ENCODE results near the gene PTPRS. TPM values are rescaled to one million over a fixed set of nuclear protein-coding genes. Genes with fewer than 3 reads are reported as not detected.

PTPRS gene
- total RNA-seq, 6 experiments from 2014 or later: 6.1 to 39.9 (median 22.1) TPM

GRCh38 chr19:5339198-5339949 lies 1.2 kb downstream of the PTPRS start:
- DNase-seq (no peak), ATAC-seq (no peak)
- H3K27me3 ChIP-seq: peaks cover 3 to 15% of the 10 kb centered on the region in 2 donors
- H3K27ac ChIP-seq: no peak overlapping the region
- H3K9me3 ChIP-seq: no peaks in the 10 kb centered on the region
- peaks cover 0 to 4% (median 0%) of the 10 kb centered on the region in 4 donors for H3K4me1 ChIP-seq
- 3% methylated on average over 15 of the region's 39 CpGs for WGBS (ENCODE audit: insufficient coverage, low coverage, low lambda C conversion rate, missing lambda C conversion rate)
- intact Hi-C loops (cut with DNase I): no loop called here
- H3K36me3 ChIP-seq: no peaks in the 10 kb centered on the region
- TF ChIP-seq POLR2A (IDR thresholded peaks at IDR 0.05) (no peak), CTCF (IDR thresholded peaks at IDR 0.05) (no peak)
- H3K4me3 ChIP-seq: peak overlapping the region in 2 of 3 donors; percentile 41 to 50

- H3K36me3 ChIP-seq: no peaks in the 10 kb centered on the region
- TF ChIP-seq POLR2A (IDR thresholded peaks at IDR 0.05): no peak
- TF ChIP-seq CTCF (IDR thresholded peaks at IDR 0.05): no peak
- no peaks in the 10 kb centered on the region for H3K9me3 ChIP-seq
- DNase-seq (no peak), ATAC-seq (no peak)
- peaks cover 3 to 15% of the 10 kb centered on the region in 2 donors for H3K27me3 ChIP-seq
- H3K4me3 ChIP-seq: no peak overlapping the region
- no peak overlapping the region for H3K27ac ChIP-seq
- peaks cover 0 to 4% (median 0%) of the 10 kb centered on the region in 4 donors for H3K4me1 ChIP-seq
- 0% methylated on average over 6 of the region's 29 CpGs for WGBS (ENCODE audit: insufficient coverage, low coverage, low lambda C conversion rate, missing lambda C conversion rate)
- intact Hi-C loops (cut with DNase I): no loop called here
These were observed 1.9 kb downstream of the PTPRS start for GRCh38 chr19:5338656-5339197.

- H3K27ac ChIP-seq: no peak overlapping the region
- no peak for DNase-seq
- peaks cover 3 to 15% of the 10 kb centered on the region in 2 donors for H3K27me3 ChIP-seq
- no peaks in the 10 kb centered on the region for H3K9me3 ChIP-seq
- H3K36me3 ChIP-seq: no peaks in the 10 kb centered on the region
- peaks cover 0 to 4% (median 0%) of the 10 kb centered on the region in 4 donors for H3K4me1 ChIP-seq
- intact Hi-C loops (cut with DNase I): no loop called here
- TF ChIP-seq POLR2A (IDR thresholded peaks at IDR 0.05) (no peak), CTCF (IDR thresholded peaks at IDR 0.05) (no peak)
- ATAC-seq: no peak
- H3K4me3 ChIP-seq: no peak overlapping the region
- WGBS (ENCODE audit: insufficient coverage, low coverage, low lambda C conversion rate, missing lambda C conversion rate): 13% methylated on average over 14 of the region's 34 CpGs
These were observed 2.6 kb downstream of the PTPRS start for GRCh38 chr19:5337708-5338655.

GRCh38 chr19:5337126-5337525 lies 3.5 kb downstream of the PTPRS start:
- Histone ChIP-seq H3K27me3 (peaks cover 3 to 15% of the 10 kb centered on the region in 2 donors), H3K27ac (no peak overlapping the region), H3K4me1 (peaks cover 0 to 4% (median 0%) of the 10 kb centered on the region in 4 donors), H3K9me3 (no peaks in the 10 kb centered on the region), H3K36me3 (no peaks in the 10 kb centered on the region), H3K4me3 (no peak overlapping the region)
- ATAC-seq (no peak), DNase-seq (no peak)
- intact Hi-C loops (cut with DNase I): no loop called here
- 55% methylated on average over 12 of the region's 24 CpGs for WGBS (ENCODE audit: insufficient coverage, low coverage, low lambda C conversion rate, missing lambda C conversion rate)
- no peak for TF ChIP-seq POLR2A (IDR thresholded peaks at IDR 0.05)
- no peak for TF ChIP-seq CTCF (IDR thresholded peaks at IDR 0.05)

Measured in right lobe of liver (tissue), 6 donors.